HEK293T (cell line): ENCODE results near the gene TRABD2A.

Source experiments
- BHLHE40 ChIP-seq: fragments of 450-650 bp; IDR thresholded peaks from 2 replicates; pipeline ENCODE4 v1.6.1; 2016; ENCODE audit warnings: mild to moderate bottlenecking, moderate library complexity, borderline replicate concordance
- CTBP1 ChIP-seq: fragments of 450-650 bp; IDR thresholded peaks from 2 replicates; pipeline ENCODE4 v1.6.1; 2016; ENCODE audit warnings: borderline replicate concordance
- ELF4 ChIP-seq: fragments of 450-650 bp; IDR thresholded peaks from 2 replicates; pipeline ENCODE4 v1.6.1; 2017; ENCODE audit warnings: antibody characterized with exemption
- FOXA1 ChIP-seq: fragments of 450-650 bp; IDR thresholded peaks from 2 replicates; pipeline ENCODE4 v1.6.1; 2016; ENCODE audit warnings: mild to moderate bottlenecking
- FOXM1 ChIP-seq: fragments of 450-650 bp; IDR thresholded peaks from 2 replicates; pipeline ENCODE4 v1.6.1; 2017; ENCODE audit warnings: mild to moderate bottlenecking, borderline replicate concordance
- HDGF ChIP-seq: fragments of 450-650 bp; IDR thresholded peaks from 2 replicates; pipeline ENCODE4 v1.6.1; 2017; ENCODE audit warnings: antibody characterized with exemption, borderline replicate concordance
- SP1 ChIP-seq: fragments of 450-650 bp; IDR thresholded peaks from 2 replicates; pipeline ENCODE4 v1.6.1; 2017
- SUZ12 ChIP-seq: fragments of 450-650 bp; IDR thresholded peaks from 2 replicates; pipeline ENCODE4 v1.6.1; 2016; ENCODE audit warnings: mild to moderate bottlenecking
- TARDBP ChIP-seq: fragments of 450-650 bp; IDR thresholded peaks from 2 replicates; pipeline ENCODE4 v1.6.1; 2016
- ZNF384 ChIP-seq: fragments of 450-650 bp; IDR thresholded peaks from 2 replicates; pipeline ENCODE4 v1.6.1; 2016

- no peak for TF ChIP-seq ZNF384
- no peak for TF ChIP-seq ELF4
- no peak for TF ChIP-seq CTBP1
- no peak for TF ChIP-seq FOXM1
- no peak for TF ChIP-seq SUZ12
- no peak for TF ChIP-seq HDGF
- no peak for TF ChIP-seq BHLHE40
- TF ChIP-seq SP1 = no peak
- no peak for TF ChIP-seq FOXA1
- TF ChIP-seq TARDBP = no peak
These were observed 20.1 kb upstream of the TRABD2A start for GRCh38 chr2:84900971-84901370.
